GM20000 (cell line): ENCODE measurements around the gene ARHGAP4.

Source experiments
- DNase-seq: peaks from one replicate; pipeline ENCODE4 v3.0.0; 2012; ENCODE audit warnings: low spot score
- TF ChIP-seq, protein P1 (sequence below): IDR thresholded peaks from 2 replicates; pipeline ENCODE4 v1.5.1; 2012; ENCODE audit warnings: mild to moderate bottlenecking, control low read depth; ENCODE audit errors: extremely low read depth, missing control alignments

ARHGAP4 gene

DNA sequence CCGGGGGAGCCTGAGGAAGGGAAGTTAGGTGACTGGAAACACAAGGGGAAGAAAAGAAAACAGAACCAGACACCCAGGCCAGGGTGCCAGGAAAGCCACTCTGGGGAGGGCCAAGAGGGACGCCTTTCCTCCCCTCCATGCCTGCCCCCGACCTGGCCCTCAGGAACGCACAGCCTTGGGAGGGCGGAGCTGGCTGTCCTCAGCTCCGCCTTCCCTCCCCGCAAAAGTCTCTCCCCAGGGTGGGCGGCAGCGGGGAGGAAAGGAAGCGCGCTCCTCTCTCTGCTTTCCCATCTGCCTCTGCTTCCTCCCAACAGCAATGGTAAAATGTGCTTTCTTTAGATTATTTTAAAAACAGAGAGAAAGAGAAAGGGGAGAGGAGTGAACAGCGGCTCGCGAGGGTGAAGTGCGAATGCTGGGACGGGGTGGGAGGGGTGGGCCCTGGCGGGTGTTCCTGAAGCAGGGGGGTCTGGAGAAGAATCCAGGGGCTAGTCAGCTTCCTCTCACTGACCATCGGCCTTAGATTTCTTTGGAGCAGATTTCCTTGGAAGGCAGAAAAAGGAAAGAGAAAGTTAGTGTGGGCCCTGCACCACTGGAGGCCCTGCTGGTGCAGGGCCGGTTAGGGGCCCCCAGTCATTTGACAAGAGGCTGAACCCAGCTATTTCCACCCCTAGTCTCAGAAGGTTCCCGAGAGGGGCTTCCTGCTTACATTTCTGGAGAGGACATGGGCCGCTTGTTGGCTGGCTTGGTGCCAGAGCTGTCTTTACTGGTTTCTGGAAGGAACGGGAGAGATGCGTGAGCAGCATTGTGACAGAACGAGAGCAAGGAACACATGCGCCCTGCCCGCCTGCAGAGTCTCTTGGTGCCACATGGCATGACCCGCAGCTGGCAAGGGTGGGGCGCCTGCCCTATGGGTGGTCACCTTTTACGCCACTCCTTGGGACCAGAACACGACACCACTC is 23.1 kb upstream of the ARHGAP4 start:
- DNase-seq: no peak
- TF ChIP-seq, protein P1, sequence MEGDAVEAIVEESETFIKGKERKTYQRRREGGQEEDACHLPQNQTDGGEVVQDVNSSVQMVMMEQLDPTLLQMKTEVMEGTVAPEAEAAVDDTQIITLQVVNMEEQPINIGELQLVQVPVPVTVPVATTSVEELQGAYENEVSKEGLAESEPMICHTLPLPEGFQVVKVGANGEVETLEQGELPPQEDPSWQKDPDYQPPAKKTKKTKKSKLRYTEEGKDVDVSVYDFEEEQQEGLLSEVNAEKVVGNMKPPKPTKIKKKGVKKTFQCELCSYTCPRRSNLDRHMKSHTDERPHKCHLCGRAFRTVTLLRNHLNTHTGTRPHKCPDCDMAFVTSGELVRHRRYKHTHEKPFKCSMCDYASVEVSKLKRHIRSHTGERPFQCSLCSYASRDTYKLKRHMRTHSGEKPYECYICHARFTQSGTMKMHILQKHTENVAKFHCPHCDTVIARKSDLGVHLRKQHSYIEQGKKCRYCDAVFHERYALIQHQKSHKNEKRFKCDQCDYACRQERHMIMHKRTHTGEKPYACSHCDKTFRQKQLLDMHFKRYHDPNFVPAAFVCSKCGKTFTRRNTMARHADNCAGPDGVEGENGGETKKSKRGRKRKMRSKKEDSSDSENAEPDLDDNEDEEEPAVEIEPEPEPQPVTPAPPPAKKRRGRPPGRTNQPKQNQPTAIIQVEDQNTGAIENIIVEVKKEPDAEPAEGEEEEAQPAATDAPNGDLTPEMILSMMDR: no peak

DNA sequence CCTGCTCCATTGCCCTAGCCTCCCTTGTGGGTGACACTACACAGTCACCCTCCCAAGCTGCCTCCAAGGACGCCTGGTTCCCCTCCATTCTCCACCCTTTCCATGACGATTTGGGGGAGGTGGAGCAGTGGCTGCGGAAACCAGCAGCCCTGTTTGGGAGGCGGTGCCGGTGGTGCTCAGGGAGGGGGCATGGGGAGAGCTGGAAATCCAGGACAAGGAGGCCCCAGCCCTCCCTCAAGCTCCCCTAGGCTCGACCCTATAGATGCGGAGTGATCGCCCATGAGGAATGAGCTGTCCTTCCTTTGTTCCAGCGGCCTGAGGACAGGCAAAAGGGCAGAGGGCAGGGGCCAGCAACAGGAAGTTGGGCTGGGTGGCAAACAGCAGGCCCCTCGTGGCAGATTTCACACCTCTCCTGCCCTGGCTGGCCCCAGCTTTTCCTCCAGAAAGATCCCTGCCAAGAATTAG is 22.0 kb upstream of the ARHGAP4 start:
- TF ChIP-seq, protein P1: no peak
- DNase-seq: no peak

DNA sequence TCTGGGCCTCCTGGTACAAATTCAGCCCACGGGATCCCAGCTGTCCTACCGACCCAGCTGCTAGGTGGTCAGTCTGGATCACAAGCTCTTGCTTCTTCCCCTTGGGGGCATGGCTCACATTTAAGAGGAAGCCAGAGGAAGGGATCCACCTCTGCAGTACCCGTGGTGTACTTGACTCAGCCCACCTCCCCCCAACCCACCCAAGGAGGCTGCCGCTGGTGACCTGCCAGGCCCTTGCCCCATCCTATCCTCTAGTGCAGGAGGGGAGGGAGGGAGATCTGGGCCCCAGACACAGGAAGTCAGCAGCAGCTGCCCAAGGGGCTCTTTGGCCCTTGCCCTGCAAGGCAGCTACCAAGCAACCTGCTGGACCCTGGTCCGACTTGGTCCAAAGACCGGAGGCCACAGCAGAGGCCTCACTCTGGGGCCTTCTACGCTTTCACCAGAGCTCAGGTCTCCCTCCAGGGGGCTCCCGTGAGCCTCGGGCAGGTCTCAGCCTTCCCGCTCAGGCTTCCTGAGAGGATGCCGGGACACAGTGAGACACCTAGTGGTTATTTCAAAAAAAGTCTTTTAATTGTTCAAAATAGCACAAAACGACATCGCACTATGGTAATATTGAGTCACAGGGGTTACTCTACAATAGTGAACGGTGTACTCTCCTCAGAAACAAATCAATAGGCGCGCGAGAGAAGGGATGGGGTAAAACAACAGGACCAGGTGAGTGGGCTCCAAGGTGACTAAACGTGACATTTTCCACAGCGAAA is 21.1 kb upstream of the ARHGAP4 start:
- DNase-seq: peak; percentile 85
- TF ChIP-seq, protein P1: peak; percentile 55

DNA sequence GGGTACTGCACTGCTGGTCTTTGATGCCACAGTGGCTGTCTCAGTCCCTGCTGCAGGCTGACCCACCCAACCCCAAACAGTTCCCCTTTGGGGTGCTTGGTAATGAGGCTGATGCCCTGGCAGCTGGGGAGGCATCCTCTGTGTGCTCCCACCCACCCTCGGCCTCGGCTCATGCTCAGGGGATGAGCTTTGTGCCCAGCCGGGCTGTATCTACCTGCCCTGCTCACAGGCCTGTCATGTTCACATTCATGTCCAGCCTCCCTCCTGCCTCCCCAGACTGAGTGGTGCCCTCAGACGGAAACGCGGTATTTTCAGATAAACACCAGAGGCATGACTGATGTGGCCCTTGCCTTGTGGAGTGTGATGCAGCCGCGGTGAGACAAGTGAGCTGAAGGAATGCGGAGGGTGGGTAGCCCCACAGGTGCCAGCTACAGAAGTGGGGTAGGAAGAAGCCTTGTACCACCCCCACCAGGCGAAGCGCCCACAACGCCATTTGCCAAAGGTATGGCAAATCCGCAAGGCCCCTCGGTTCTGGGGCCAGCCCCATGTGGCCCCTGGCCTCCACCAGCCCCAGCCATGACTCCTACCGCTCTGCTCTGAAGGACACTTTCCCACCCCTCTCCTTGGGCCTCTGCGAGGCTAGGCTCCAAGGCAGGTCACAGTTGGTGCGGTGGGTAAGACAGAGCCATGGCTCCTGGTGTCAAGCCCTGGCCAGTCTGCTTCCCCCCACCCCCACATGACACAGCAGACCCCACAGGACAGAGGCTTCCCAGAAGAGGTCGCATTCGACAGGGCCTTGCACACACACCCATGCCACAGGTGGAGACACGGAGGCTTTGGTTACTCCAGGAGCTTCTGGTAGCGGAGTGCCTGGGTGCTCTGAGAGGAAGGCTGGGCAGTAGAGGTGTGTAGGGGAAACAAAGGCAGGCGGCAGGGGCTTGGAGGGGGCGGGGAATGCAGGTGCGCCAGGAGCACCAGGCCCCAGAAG is 20.2 kb upstream of the ARHGAP4 start:
- TF ChIP-seq, protein P1: no peak
- no peak for DNase-seq

DNA sequence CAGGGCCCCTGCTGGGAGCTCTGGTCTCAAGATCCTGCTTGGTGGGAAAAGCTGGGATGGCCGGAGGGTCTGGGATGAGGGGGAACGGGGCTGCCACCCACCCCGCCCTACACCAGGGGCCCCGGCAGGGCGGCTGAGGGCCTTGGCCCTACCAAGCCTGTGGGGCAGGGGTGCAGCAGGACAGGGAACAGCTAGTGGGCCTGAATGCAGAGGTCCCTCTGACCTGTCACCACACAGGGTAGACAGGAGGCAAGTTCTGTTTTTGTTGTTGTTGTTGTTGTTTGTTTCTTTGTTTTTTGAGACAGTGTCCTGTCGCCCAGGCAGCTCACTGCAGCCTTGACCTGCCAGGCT is 18.7 kb upstream of the ARHGAP4 start:
- TF ChIP-seq, protein P1: no peak
- no peak for DNase-seq

DNA sequence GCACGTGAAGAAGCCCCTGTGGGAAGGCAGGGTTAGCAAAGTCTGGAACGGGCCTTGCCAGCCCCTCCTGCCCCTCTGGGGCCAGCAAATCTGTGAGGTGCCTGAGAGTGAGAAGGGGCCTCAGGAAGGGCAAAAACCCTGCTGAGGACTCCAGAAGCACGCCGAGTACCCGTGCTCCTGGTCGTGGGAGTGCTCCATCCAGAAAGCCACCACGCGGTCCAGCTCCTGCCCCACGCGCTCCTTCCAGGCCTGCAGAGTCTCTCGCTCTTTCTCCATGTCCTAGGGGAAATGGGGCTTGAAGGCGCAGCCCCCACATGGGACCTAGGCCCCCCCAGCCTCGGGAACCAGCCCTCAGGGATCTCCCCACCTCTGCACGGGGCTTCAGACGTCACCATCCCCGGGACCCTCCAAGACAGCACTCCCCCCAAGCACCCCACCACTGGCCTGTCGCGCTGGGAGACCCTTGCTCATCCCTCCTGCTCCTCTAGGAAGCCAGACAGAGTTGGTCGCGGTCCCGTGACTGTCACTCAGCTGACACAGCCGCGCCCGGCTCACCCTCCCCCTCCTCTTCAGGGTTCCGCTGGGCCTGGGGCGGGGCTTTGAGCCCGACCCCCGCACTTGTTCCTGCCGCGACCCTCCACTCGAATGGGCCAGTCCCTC is 18.2 kb upstream of the ARHGAP4 start, which contains the start of gene RENBP:
Gene RENBP, minus strand, starts transcription at position 504 of the 660 bp plus-strand sequence. Its CDS starts 33 bp downstream, at position 471.
- DNase-seq: peak; percentile 54
- TF ChIP-seq, protein P1: no peak
